Natural killer cell treated with Interleukin-12 subunit alpha and Interleukin-12 subunit beta and Interleukin-15 and Interleukin-18, amount 100 ng/mL, for 72 hours (primary cell): ENCODE data around the gene PTP4A1. TPM values are rescaled to one million over a fixed set of nuclear protein-coding genes. Genes with fewer than 3 reads are reported as not detected.
"Not testable (repeated sequence)": the region's sequence is repeated elsewhere in the genome, so short reads cannot be mapped to it uniquely, and the experiment has no call there.

Experiments
- ATAC-seq, 2 donors: fragments of 150-1000 bp; cut with Tn5 transposase in 1 of 2; sonication (Bioruptor Pico), chemical (Tn5 transposase) in 1 of 2; 2 replicates each; pipeline ENCODE4 v1.10.0; 2021
- DNase-seq: peaks from one replicate; pipeline ENCODE4 v3.0.0; 2022; ENCODE audit warnings: low spot score
- H3K27ac Mint-ChIP-seq, 2 donors: 1 replicate in 1 of 2; 2 replicates in 1 of 2; pipeline ENCODE4 v1.8.0; 2022; ENCODE audit warnings: mixed read lengths in 2 of 2, mild to moderate bottlenecking in 1 of 2, moderate library complexity in 1 of 2
- H3K27me3 Mint-ChIP-seq, 2 donors: 1 replicate in 1 of 2; 2 replicates in 1 of 2; pipeline ENCODE4 v1.8.0; 2022; ENCODE audit warnings: mixed read lengths in 2 of 2
- H3K36me3 Mint-ChIP-seq: one replicate; pipeline ENCODE4 v1.8.0; 2022; ENCODE audit warnings: mixed read lengths
- H3K4me1 Mint-ChIP-seq, 2 donors: 1 replicate in 1 of 2; 2 replicates in 1 of 2; pipeline ENCODE4 v1.8.0; 2022; ENCODE audit warnings: low read depth in 2 of 2, mixed read lengths in 2 of 2, mild to moderate bottlenecking in 1 of 2
- H3K4me3 Mint-ChIP-seq: one replicate; pipeline ENCODE4 v1.8.0; 2022; ENCODE audit warnings: mixed read lengths
- H3K9me3 Mint-ChIP-seq: 2 replicates; pipeline ENCODE4 v1.8.0; 2022; ENCODE audit warnings: mixed read lengths
- total RNA-seq, 2 donors: library from RNA; stranded (reverse); gene quantifications; one replicate each; pipeline ENCODE4 v1.2.3, GENCODE V29; 2022

Gene PTP4A1
- total RNA-seq, 2 donors from 2014 or later = 66.4 to 71.3 TPM

DNA sequence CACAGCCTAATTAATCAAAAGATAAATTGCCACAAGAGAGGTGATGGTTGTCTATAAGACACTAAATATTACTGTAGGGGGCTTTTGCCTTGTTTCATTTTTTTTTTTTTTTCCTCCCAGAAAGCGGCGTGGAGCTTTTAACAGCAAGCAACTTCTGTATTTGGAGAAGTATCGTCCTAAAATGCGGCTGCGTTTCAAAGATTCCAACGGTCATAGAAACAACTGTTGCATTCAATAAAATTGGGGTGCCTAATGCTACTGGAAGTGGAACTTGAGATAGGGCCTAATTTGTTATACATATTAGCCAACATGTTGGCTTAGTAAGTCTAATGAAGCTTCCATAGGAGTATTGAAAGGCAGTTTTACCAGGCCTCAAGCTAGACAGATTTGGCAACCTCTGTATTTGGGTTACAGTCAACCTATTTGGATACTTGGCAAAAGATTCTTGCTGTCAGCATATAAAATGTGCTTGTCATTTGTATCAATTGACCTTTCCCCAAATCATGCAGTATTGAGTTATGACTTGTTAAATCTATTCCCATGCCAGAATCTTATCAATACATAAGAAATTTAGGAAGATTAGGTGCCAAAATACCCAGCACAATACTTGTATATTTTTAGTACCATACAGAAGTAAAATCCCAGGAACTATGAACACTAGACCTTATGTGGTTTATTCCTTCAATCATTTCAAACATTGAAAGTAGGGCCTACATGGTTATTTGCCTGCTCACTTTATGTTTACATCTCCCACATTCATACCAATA is 7.8 kb downstream of the PTP4A1 start:
- peaks cover 30% of the 10 kb centered on the region for H3K36me3 Mint-ChIP-seq
- no peak overlapping the region for H3K27ac Mint-ChIP-seq
- no peak for DNase-seq

DNA sequence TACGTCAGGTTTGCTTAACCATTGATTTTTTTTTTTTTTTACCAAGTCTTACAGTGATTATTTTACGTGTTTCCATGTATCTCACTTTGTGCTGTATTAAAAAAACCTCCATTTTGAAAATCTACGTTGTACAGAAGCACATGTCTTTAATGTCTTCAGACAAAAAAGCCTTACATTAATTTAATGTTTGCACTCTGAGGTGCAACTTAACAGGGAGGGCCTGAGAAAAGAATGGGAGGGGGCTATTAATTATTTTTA is 8.4 kb downstream of the PTP4A1 start:
- Mint-ChIP-seq H3K4me1 (peaks cover 6 to 9% of the 10 kb centered on the region in 2 donors), H3K9me3 (no peaks in the 10 kb centered on the region), H3K27me3 (no peaks in the 10 kb centered on the region), H3K4me3 (no peak overlapping the region), H3K27ac (no peak overlapping the region), H3K36me3 (peaks cover 30% of the 10 kb centered on the region)
- DNase-seq = no peak
- no peak for ATAC-seq

More for the DNA sequence above, 7.8 kb downstream of the PTP4A1 start:
- ATAC-seq = no peak
- H3K27me3 Mint-ChIP-seq = no peaks in the 10 kb centered on the region
- H3K4me1 Mint-ChIP-seq = peaks cover 6 to 9% of the 10 kb centered on the region in 2 donors
- H3K9me3 Mint-ChIP-seq = no peaks in the 10 kb centered on the region
- H3K4me3 Mint-ChIP-seq = no peak overlapping the region

DNA sequence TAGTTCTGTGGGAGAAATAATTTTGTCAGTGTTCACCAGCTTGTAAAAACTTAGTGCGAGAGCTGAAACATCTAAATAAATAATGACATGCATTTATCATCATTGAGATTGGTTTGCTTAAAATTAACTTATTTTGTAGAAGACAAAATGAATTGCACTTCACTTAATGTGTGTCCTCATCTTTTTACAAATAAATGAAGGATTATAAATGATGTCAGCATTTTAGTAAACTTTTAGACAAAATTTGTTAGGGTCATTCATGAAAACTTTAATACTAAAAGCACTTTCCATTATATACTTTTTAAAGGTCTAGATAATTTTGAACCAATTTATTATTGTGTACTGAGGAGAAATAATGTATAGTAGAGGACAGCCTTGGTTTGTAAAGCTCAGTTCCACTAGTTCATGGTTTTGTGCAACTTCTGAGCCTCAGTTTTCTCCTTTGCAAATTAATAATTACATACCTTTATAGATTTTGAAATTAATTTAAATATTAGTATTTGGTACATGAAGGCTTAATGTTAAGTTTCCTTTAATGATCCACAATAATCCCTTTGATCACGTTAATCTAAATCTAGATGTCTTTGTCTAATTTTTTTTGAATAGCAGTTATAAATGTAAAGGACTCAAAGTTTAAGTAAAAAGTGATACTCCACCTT is 9.2 kb downstream of the PTP4A1 start:
- H3K9me3 Mint-ChIP-seq = no peaks in the 10 kb centered on the region
- peaks cover 2 to 4% of the 10 kb centered on the region in 2 donors for H3K4me1 Mint-ChIP-seq
- no peak overlapping the region for H3K4me3 Mint-ChIP-seq
- DNase-seq (no peak), ATAC-seq (no peak)
- H3K27ac Mint-ChIP-seq = no peak overlapping the region
- H3K36me3 Mint-ChIP-seq = peaks cover 28% of the 10 kb centered on the region
- H3K27me3 Mint-ChIP-seq = no peaks in the 10 kb centered on the region

DNA sequence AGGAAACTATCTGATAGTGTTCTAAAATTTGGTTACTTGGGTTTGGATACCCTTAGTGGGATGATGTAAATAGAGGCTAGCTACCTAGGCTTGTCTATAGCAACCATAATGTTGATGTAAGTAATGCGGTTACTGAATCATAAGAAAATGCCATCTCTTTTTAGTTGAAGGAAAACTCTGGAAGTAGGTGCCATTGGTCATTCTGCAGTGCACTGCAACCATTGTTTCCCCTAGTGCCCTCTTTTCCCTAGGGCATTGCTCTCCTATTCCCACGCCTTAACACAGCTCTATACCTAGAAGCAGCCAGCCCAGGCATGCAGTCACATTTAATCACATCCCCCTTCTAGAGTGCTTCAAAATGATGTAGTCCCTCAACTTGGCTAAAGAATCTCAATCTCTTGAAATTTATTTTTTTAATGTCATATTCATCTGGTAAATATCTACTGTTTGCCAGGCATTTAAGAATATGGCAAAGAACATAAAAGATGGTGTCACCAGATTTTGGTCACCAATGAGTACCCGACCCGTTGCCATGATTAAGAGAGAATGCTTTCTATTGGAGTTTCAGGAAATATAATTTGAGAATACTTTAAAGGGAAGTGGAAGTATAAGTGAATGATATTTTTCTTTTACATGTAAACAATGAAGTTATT is 10.4 kb downstream of the PTP4A1 start:
- H3K9me3 Mint-ChIP-seq = no peaks in the 10 kb centered on the region
- DNase-seq = no peak
- H3K27me3 Mint-ChIP-seq = no peaks in the 10 kb centered on the region
- no peak overlapping the region for H3K4me3 Mint-ChIP-seq
- H3K36me3 Mint-ChIP-seq = peaks cover 19% of the 10 kb centered on the region
- no peak for ATAC-seq
- H3K27ac Mint-ChIP-seq = no peak overlapping the region
- H3K4me1 Mint-ChIP-seq = peaks cover 0 to 5% of the 10 kb centered on the region in 2 donors

DNA sequence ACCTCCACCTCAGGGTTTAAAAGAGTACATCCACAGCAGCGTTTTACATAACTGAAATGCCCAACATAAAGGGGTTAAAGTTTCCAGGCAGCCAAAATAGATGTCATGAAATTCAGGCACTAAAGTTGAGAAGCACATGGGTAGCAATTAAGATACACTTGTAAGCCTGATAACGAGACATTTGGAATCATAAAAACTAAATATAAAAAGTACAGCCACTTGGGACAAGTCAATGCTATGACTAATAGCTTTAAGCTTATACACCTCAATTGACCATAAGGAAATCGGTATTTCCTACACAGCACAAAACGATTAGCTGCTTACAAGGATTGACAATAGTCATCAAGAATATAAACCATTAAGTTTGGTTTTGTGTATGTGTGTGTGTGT is 11.8 kb downstream of the PTP4A1 start:
- ATAC-seq = no peak

DNA sequence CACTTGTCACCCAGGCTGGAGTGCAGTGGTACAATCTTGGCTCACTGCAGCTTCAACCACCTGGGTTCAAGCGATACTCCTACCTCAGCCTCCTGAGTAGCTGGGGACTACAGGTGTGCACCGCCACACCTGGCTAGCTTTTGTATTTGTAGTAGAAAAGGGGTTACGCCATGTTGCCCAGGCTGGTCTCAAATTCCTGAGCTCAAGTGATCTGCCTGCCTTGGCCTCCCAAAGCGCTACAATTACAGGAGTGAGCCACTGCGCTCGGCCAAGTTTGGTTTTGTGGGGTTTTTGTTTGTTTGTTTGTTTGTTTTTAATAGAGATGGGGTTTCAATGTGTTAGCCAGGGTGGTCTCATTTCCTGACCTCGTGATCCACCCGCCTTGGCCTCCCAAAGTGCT is 12.3 kb downstream of the PTP4A1 start:
- DNase-seq = no peak
- H3K27me3 Mint-ChIP-seq = no peaks in the 10 kb centered on the region
- no peaks in the 10 kb centered on the region for H3K9me3 Mint-ChIP-seq

More for the DNA sequence above, 11.8 kb downstream of the PTP4A1 start:
- Mint-ChIP-seq H3K9me3 (no peaks in the 10 kb centered on the region), H3K36me3 (peaks cover 19% of the 10 kb centered on the region), H3K4me3 (no peak overlapping the region), H3K4me1 (peaks cover 0 to 5% of the 10 kb centered on the region in 2 donors), H3K27ac (no peak overlapping the region), H3K27me3 (no peaks in the 10 kb centered on the region)
- DNase-seq = no peak

DNA sequence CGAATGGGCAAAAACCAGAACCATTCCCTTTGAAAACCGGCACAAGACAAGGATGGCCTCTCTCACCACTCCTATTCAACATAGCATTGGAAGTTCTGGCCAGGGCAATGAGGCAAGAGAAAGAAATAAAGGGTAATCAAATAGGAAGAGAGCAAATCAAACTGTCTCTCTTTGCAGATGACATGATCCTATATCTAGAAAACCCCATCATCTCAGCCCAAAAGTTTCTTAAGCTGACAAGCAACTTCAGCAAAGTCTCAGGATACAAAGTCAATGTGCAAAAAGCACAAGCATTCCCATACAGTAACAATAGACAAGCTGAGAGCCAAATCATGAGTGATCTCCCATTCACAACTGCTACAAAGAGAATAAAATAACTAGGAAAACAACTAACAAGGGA is 13.4 kb downstream of the PTP4A1 start:
- H3K36me3 Mint-ChIP-seq, H3K4me3 Mint-ChIP-seq, DNase-seq, H3K9me3 Mint-ChIP-seq, H3K27me3 Mint-ChIP-seq, H3K4me1 Mint-ChIP-seq, H3K27ac Mint-ChIP-seq, ATAC-seq: not testable (repeated sequence)

More for the DNA sequence above, 12.3 kb downstream of the PTP4A1 start:
- Mint-ChIP-seq H3K36me3 (peaks cover 18% of the 10 kb centered on the region), H3K4me1 (peaks cover 0 to 5% of the 10 kb centered on the region in 2 donors), H3K27ac (no peak overlapping the region), H3K4me3 (no peak overlapping the region)
- ATAC-seq = no peak

DNA sequence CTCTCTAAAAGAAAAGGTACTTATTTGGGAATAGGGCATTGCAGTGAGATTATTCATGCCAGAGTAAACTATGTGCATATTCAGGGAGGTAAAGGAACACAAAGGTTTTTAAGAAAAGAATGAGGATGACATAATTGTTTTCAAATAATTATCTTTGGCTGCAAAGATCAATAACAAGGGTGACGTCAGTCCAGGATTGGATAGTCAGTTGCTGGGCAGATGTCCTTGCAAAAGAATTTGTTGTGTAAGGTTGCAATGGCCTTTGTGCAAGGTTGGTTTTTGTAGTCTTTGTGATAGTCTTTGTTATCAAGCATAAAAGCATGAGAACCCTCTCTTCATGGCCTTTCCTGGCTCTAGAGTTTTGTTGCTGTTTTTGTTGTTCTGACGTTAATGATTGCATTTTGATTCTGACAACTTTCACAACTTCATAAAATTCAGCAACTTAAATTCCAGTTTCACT is 17.7 kb downstream of the PTP4A1 start:
- H3K4me1 Mint-ChIP-seq = peaks cover 0 to 3% of the 10 kb centered on the region in 2 donors
- DNase-seq (no peak), ATAC-seq (no peak)
- no peak overlapping the region for H3K4me3 Mint-ChIP-seq
- no peaks in the 10 kb centered on the region for H3K27me3 Mint-ChIP-seq
- H3K36me3 Mint-ChIP-seq = no peaks in the 10 kb centered on the region
- no peak overlapping the region for H3K27ac Mint-ChIP-seq
- H3K9me3 Mint-ChIP-seq = no peaks in the 10 kb centered on the region

DNA sequence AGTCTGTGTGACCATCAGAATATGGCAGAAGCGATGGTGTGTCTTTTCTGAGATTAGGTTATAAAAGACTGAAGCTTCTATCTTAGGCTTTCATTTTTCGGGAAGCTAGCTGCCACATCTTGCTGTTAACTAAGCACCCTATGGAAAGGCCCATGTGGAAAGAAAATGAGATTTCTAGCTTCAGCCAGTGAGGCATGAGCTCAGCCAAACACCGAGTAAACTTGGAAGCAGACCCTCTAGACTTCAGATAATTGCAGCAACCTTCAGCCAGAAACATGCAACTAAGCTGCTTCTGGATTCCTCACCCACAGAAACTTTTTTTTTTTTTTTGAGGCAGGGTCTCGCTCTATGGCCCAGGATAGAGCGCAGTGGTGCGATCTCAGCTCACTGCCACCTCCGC is 20.6 kb downstream of the PTP4A1 start:
- Mint-ChIP-seq H3K4me3 (no peak overlapping the region), H3K27me3 (peaks cover 6 to 10% of the 10 kb centered on the region in 2 donors)
- ATAC-seq = no peak

DNA sequence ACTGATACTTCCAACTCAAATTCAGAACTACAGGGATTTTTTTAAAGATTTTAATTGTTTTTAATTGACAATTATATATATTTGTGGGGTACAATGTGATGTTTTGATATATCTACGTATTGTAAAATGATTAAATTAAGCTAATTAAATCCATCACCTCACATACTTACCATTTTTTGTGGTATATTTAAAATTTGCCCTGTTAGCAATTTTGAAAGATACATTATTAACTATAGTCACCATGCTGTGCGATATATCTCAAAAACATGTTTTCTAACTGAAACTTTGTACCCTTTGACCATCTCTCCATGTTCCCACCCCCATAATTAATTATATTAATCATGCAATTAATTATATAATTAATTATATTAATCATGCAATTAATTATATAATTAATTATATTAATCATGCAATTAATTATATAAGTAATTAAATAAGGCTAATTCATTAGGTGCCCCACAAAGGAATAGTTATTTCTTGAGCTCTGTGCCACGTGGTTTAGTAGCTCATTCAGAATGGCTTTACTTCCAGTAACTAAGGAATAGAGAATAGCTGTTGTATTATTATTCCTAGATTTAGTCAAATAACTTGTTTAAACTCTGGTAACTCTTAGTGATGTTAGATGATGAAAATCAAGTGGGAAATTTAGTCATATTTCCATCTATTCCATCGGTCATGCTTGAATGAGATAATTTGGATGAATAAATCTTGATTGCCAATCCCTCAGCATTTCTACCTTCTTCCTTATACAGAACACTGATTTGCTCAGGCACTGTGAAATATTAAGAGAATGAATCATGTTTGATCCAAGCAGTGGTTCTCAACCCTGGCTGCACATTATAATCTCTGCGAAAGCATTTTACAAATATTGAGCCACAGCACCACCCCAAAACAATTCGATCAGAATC is 25.1 kb downstream of the PTP4A1 start:
- peaks cover 11 to 14% of the 10 kb centered on the region in 2 donors for H3K4me1 Mint-ChIP-seq
- H3K27ac Mint-ChIP-seq = no peak overlapping the region

More for the DNA sequence above, 20.6 kb downstream of the PTP4A1 start:
- Mint-ChIP-seq H3K9me3 (no peaks in the 10 kb centered on the region), H3K27ac (no peak overlapping the region), H3K36me3 (no peaks in the 10 kb centered on the region), H3K4me1 (peaks cover 2% of the 10 kb centered on the region in 2 donors)
- DNase-seq = no peak

DNA sequence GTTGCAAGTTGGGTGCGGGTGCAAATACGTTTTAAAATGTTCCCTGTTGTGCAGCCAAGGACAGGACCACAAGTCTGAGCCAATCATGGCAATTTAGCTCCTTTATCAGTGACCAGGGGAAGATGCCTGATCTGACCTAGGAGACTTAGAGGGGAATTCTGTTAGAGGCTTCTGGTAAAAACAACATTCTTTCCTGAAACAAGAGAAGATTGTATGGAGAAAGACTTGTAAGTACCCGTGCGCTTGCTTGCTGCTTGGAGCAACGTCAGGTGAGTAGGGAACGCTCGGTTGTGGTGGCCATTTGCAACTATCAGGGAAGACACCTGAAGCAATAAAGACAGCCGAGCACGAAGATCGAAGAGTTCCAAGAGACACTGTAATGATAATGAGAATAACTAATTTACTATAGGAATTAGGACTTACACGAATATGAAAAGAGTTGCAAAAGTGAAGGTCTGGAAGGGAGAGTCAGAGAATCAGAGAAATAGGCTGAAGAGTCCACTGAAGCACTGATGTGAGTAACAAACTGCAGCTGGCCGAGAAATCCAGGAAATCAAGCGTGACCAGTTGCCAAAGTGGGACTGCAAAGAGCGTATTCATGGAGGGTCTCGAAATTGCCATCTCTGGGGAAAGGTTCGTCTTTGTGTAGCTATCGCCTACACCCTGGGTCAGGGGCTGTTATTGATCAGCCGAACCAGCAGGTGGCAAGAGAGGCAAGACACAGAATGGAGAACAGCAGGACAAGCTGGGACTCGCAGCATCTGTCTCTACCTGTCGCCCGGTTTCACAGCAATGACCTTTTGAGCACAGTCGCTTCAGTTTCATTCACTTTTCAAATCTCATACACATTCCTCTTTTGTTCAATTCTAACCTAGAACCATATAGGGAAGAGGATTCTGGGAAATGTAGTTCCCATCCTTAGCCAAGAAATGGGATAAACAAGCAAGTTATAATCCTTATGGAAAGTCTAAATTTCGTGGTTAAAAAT is 26.1 kb downstream of the PTP4A1 start:
- ATAC-seq = peak; percentile 96 to 97

More for the DNA sequence above, 25.1 kb downstream of the PTP4A1 start:
- DNase-seq (no peak), ATAC-seq (no peak)
- Mint-ChIP-seq H3K27me3 (peaks cover 6 to 12% of the 10 kb centered on the region in 2 donors), H3K36me3 (no peaks in the 10 kb centered on the region), H3K9me3 (no peaks in the 10 kb centered on the region), H3K4me3 (peak overlapping the region; percentile 76)

DNA sequence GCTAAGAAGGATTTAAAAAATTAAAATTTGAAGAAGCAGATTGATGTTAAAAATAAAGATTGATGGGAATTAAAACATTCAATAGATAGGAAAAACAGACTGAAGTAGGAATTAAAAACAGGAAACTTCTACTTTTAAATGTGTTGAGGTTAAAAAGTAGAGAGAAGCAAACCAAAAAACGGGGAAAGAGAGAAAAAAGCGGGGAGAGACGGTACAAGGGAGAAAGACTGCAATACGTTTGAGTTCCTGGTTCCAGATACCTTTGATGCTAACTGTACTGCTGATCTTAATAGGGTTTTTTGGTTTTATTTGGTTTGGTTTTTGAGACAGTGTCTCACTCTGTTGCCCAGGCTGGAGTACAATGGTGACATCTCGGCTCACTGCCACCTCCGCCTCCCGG is 27.0 kb downstream of the PTP4A1 start:
- peaks cover 6 to 12% of the 10 kb centered on the region in 2 donors for H3K27me3 Mint-ChIP-seq
- no peak overlapping the region for H3K4me3 Mint-ChIP-seq
- peaks cover 11 to 14% of the 10 kb centered on the region in 2 donors for H3K4me1 Mint-ChIP-seq

More for the DNA sequence above, 26.1 kb downstream of the PTP4A1 start:
- Mint-ChIP-seq H3K27me3 (peaks cover 6 to 12% of the 10 kb centered on the region in 2 donors), H3K27ac (peak overlapping the region in 1 of 2 donors; percentile 8), H3K36me3 (no peaks in the 10 kb centered on the region), H3K4me3 (peak overlapping the region; percentile 76), H3K9me3 (no peaks in the 10 kb centered on the region), H3K4me1 (peaks cover 11 to 14% of the 10 kb centered on the region in 2 donors)
- DNase-seq = peak; percentile 70

More for the DNA sequence above, 27.0 kb downstream of the PTP4A1 start:
- no peak for DNase-seq
- no peak for ATAC-seq
- H3K36me3 Mint-ChIP-seq = no peaks in the 10 kb centered on the region
- no peak overlapping the region for H3K27ac Mint-ChIP-seq
- H3K9me3 Mint-ChIP-seq = no peaks in the 10 kb centered on the region
